ENCODE data around the gene BMPR1B.
"Not testable (repeated sequence)": the region's sequence is repeated elsewhere in the genome, so short reads cannot be mapped to it uniquely, and the experiment has no call there.

Gene BMPR1B

DNA sequence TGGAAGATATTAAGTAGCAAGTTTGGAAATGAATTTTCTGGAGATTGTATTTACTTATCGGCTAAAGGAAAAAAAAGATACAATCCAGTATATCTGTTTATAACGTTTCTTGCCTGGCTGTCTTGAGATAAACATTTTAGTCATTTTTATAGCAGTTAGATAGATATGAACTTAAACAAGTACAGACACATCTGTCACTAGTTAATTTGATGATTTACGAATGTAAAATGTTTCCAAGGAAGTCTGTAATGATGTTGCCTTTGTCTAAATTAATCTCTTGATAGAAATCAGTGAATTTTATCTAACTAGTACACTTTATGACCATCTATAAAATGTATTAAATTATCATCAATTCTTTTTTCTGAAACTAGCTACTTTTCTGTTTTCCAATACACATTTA, 5.7 kb downstream of the BMPR1B start:
- DNase-seq = no peak

GRCh38 chr4:94764069-94764468, 6.3 kb downstream of the BMPR1B start:
- DNase-seq = no peak

DNA sequence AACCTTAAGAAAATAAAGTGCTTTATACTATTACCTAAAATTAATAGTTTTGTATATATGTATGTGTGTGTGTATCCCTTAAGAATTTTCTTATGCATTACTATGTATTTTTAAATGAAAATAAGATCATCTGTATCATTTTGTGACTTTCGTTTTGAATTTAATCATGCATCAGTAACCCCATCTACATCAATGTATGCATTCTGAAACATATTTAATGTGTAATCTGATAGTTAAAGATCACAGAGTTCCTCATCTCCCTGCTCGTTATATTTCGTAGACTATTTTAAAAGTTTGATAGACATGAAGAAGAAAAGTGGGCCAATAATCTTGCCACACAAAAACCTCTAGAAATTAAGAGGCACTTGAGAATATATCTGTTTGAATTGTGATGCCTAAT, 7.4 kb downstream of the BMPR1B start:
- no peak for DNase-seq

DNA sequence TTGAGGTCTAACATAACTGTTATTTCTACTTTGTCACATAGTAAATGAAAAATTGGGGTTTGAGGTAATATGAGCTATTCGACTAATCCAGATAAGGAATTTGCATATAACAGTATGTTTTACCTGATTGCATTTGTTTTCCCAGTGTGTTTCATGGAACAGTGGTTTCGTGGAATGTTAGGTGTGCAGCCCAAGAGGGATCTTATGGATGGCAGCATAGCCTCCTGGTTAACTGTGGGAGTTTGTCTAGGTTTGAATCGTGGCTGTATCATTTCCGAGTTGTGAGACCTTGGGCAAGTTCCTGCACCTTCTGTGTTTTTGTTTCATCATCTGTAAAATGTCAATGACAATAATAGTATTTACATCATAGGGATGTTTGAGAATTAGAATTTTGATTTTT, 7.9 kb downstream of the BMPR1B start:
- DNase-seq = no peak

GRCh38 chr4:94766856-94767255, 9.1 kb downstream of the BMPR1B start:
- DNase-seq = no peak

- no peak for DNase-seq
Observed at GRCh38 chr4:94767446-94767845, 9.7 kb downstream of the BMPR1B start.

DNA sequence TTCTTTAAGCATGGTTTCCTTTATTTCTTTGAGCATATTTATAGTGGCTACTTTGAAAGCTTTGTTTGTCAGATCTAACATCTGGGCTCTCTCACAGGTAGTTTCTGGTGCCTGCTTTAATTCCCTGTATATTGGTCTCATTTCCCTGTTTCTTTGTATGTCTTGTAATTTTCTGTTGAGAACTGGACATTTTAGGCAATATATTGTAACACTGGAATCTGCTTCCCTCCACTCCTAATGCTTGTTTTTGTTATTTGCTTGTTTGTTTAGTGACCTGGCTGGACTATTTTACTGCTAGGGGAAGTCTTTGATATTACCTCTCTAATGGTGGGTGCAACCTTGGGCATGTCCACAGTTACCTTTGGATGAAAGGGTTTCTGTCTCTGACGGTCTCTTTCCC, 25.0 kb downstream of the BMPR1B start:
- DNase-seq = no peak

GRCh38 chr4:94791701-94792100, 33.9 kb downstream of the BMPR1B start:
- DNase-seq = no peak

DNA sequence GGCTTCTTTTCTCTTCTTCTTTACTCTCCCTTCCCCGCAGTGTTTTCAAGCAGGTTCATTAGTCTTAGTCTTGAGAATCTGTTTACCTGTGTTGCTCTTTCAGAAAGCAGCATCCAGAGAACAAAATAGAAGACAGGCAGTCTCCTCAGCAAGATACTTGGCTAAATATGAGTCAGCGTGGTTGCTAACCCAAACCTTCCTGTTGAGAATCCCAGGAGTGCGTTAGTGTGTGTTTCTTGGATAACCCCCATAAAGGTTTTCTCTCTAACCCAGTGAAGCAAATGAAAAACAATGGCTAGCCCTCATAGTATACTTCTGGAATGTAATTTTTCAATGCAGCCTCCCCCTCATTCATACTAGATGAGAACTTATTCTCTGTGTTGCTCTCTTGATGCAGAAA, 41.1 kb downstream of the BMPR1B start:
- no peak for DNase-seq

DNA sequence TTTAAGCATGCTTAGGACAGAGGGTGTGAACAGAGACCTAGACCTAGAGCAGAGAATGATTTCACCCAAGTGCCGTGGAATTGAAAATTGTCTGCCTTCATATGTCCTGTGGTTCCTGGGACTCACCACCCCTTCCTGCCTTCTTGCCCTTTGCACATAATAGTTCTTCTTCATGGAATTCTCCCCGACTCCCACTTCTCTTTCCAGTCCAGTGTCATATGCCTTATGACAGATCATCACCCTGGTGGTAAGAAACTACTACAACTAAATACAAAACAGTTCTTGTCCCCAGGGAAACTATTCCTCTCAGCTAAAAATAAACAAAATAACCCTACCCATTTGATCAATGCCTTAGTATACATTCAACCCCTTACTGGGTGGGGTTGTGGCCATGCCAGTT, 43.3 kb downstream of the BMPR1B start:
- DNase-seq = no peak

GRCh38 chr4:94802091-94802490, 44.3 kb downstream of the BMPR1B start:
- no peak for DNase-seq

DNA sequence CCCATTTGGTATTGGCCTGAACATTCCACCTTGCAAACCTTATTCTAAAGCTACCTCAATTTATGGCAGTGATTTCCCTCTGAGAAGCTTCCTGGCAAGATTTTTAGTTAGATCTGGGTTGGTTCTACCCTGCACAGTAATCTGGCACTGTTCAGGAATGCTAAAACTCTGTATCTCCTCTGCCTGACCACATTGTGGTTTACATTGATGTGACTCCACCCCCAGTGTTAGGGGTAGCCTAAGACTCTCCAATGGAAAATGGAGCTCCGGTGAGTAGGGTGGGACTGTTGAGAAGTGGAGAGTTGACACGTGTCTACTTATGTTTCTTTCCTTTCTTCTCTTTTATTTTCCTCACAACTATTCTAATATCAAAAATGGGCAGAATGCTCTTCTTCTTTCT, 45.4 kb downstream of the BMPR1B start:
- DNase-seq = no peak

DNA sequence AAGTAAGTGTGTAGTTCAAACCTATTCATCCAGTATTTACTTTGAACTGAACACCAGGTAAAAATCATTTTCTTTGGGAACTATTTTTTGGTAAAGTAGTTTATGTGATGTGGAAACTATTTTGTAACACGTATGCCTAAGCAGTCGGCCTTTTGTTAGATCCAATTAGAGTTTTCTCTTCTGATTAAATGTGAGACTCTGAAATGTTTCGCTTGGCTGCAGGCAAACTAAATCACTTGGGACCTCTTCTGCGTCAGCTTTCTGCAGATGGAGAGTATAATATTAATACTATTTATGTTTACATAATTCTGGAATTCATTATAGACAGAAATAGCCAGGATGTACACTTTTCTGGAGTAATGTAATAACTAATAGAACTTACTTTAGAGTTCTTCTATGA, 46.9 kb downstream of the BMPR1B start:
- no peak for DNase-seq

DNA sequence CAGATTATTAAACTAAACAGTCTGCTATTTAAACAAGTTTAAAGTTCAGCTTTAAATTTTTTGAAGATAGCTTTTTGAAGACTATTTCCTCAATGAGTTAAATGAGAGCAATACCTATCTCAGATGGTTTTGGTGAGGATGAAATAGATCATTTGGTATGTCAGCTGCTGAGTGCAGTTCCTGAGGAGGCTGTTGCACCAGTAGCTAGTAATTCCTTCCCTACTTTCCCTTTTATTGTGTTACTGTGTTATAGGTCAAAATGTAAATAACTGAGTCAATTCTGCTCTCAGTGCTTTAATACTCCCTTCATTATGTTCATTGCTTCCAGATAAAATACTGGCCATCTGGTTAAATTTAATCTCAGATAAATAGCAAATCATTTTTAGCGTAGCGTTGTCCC, 48.6 kb downstream of the BMPR1B start:
- DNase-seq = no peak

- no peak for DNase-seq
Observed at GRCh38 chr4:94811643-94812042, 53.9 kb downstream of the BMPR1B start.

GRCh38 chr4:94813221-94813620, 55.5 kb downstream of the BMPR1B start:
- no peak for DNase-seq

DNA sequence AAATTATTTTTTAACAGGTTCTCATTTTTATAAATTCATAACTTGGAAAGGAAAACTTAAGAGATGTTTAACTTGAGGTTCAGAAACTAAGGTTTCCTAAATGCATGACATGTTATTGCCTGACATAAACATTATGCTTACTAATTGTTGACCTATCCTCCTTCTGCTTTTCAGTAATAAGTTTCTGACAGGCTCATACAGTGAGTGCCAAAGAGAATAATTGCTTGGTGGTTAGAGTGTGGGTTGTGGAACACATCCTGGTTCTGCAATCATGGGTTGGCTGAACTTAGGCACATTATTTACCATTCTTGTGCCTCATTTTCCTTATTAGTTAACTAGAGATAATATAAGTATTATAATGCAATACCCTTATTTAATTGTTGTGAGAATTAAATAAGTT, 56.5 kb downstream of the BMPR1B start:
- DNase-seq = no peak

GRCh38 chr4:94819371-94820168, 61.8 kb downstream of the BMPR1B start:
- DNase-seq = no peak

DNA sequence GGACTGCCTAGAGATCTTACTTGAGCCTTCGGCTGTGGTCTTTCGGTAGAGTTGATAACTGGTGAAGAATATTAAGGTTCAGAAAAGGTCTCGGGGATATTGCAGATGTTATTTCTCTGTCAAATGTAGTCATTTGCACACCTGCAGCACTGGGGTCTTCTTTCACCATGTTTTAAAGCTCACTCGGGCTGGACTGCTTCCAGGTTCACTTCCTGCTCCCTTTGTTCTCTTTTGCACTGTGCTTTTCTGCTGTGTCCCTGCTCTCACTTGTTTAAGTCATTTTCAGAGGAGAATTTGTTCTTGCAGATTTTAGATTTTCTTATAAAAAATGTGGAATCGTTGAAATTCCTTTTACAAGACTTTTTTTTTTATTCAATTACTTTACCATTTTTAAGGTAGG, 68.5 kb downstream of the BMPR1B start:
- no peak for DNase-seq

DNA sequence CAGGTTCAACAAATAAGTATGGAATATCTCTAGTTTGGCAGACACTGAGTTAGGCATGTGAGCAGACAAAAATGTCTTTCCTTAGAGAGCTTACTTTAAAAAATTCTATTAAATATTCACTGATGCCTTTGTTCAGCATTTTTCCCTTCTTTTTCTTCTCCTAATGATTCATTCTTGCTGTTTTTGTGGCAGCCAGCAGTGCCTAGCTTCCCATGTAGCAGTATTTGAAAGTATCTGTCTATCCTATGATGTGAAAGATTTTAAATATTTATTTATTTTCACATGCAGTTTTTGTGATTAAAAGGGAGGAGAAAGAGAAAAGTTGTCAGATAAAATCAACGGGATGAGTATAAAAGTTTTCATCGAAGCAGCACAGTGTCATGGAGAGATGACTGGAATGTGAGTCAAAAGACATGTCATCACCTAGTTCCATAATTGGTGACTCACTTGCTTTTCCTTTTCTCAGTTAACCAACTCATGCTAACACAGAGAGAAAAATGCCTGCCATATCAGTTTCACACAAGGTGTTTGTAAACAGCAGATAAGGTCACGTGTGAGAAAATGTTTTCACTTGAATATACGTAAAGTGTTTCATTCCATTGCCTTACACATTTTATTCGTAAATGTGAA, 69.8 kb downstream of the BMPR1B start:
- no peak for DNase-seq

GRCh38 chr4:94828882-94829281, 71.1 kb downstream of the BMPR1B start:
- no peak for DNase-seq

GRCh38 chr4:94831607-94832006, 73.9 kb downstream of the BMPR1B start:
- no peak for DNase-seq

- not testable (repeated sequence) for DNase-seq
Observed at GRCh38 chr4:94832329-94832728, 74.6 kb downstream of the BMPR1B start.

DNA sequence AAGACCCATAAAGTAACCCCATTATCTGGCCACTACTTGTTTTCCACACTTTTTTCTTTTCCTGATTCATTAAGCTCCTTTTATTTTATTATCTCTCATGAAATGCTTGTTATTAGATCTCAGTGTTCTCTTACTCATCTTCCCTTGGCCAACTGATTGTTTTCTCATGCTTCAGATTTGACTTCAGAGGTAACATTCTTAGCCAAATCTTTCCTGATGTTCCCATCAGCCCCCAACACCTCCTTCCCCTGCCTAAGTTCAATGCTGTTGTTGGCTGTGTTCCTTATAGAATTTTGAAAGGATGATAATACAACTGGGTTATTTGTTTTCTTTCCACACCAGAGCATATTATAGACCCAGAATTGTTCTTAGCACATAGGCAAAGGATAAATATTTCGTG, 75.6 kb downstream of the BMPR1B start:
- DNase-seq = no peak

DNA sequence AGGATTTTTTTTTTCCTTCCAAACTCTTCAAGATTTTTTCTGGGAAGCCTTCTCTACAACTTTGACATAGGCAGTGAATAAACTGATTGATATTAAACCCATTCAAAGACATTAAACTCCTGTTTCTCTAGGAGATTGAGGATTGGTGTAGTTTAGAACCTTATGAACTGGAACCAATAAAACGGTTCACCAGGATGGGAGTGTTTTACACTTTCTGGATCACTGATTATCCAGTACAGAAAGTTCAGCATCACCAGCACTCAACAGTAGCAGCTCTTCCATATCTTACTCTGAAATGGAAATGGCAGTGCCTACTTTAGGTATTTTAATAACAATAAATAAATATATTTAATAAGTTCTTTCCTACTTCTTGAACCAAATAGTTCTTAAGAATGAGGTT, 76.7 kb downstream of the BMPR1B start:
- DNase-seq = no peak
